IPS-20b (cell line): ENCODE data around the gene TREML4.

ENCODE experiments used
- H3K27ac ChIP-seq: one replicate; pipeline ENCODE4 v1.5.1; 2013; ENCODE audit warnings: low read length
- H3K27me3 ChIP-seq: 2 replicates; pipeline ENCODE4 v1.6.1; 2013; ENCODE audit warnings: mild to moderate bottlenecking, low read length, inconsistent platforms; ENCODE audit not compliant: insufficient read depth
- H3K36me3 ChIP-seq: 2 replicates; pipeline ENCODE4 v1.6.1; 2013; ENCODE audit warnings: low read depth, mild to moderate bottlenecking, inconsistent platforms, low read length, moderate library complexity; ENCODE audit not compliant: insufficient read depth
- H3K4me1 ChIP-seq: 2 replicates; pipeline ENCODE4 v1.6.1; 2013; ENCODE audit warnings: mild to moderate bottlenecking, control low read depth, inconsistent platforms, low read length, moderate library complexity; ENCODE audit not compliant: insufficient read depth
- H3K4me3 ChIP-seq: 2 replicates; pipeline ENCODE4 v1.5.1; 2013; ENCODE audit warnings: mild to moderate bottlenecking, low read length, inconsistent platforms
- H3K9ac ChIP-seq: 2 replicates; pipeline ENCODE4 v1.6.1; 2013; ENCODE audit warnings: low read depth, mild to moderate bottlenecking, inconsistent platforms, low read length, moderate library complexity
- H3K9me3 ChIP-seq: 2 replicates; pipeline ENCODE4 v1.6.1; 2013; ENCODE audit warnings: mild to moderate bottlenecking, low read depth, low read length, inconsistent platforms; ENCODE audit not compliant: insufficient read depth

The TREML4 gene

GRCh38 chr6:41209547-41210320, 18.4 kb upstream of the TREML4 start:
- no peak overlapping the region for H3K27ac ChIP-seq
- 0 out of 2 replicates have a peak, but pooled peaks cover 1% of the 10 kb centered on the region for H3K9me3 ChIP-seq
- no peak overlapping the region for H3K4me3 ChIP-seq
- H3K4me1 ChIP-seq, result no peaks in the 10 kb centered on the region
- no peaks in the 10 kb centered on the region for H3K27me3 ChIP-seq
- no peak overlapping the region for H3K9ac ChIP-seq
- H3K36me3 ChIP-seq, result no peaks in the 10 kb centered on the region

DNA sequence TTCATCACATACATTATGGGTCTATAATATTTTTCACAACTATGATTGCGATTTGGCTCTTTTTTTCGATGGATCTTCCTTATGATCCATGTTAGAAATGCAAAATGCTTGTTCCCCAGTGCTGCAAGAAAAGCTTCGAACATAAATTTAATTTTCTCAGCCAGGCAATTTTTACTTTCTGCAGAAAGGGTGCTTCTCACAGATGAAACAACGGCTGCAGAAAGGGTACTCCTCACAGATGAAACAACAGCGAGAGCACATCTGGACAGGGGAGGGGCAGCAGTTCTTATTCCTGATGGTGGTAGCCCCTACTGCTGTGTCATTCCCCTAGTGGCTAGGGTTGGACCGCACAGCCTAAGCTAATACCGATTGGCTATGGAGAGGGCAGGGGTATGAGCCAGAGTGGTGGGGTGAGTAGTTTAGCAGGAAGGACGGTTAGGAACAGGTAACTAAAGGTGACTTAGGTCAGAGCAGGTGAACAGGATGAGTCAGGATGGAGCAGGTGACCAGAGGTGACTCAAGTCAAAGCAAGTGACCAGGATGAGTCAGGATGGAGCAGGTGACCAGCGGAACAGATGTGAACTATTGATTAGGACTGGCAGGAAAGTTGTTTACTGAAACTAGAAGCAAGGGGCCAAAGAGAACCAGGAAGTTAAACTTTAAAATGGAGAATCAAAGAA, 13.4 kb upstream of the TREML4 start:
- H3K4me3 ChIP-seq, result no peak overlapping the region
- H3K36me3 ChIP-seq, result no peaks in the 10 kb centered on the region
- H3K27ac ChIP-seq, result no peak overlapping the region
- H3K27me3 ChIP-seq, result no peaks in the 10 kb centered on the region
- peaks cover 8% of the 10 kb centered on the region; the same call in 1 of the 2 replicates for H3K9me3 ChIP-seq
- no peak overlapping the region for H3K9ac ChIP-seq
- no peaks in the 10 kb centered on the region for H3K4me1 ChIP-seq

DNA sequence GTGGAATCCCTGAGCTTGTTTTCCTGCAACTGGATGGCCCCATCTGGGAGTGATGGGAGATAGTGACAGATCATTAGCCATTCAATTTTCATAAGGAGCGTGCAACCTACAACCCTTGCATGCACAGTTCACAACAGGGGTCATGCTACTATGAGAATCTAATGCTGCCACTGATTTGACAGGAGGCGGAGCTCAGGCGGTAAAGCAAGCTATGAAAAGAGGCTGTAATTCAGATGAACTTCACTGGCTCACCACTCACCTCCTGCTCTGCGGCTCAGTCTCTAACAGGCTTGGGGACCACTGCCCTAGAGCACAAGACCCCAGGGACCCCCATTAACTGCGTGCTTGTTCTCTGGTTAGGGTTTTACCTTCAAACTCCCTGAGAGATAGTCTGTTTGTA, 12.4 kb upstream of the TREML4 start:
- Histone ChIP-seq H3K36me3 (no peaks in the 10 kb centered on the region), H3K4me1 (no peaks in the 10 kb centered on the region), H3K27ac (no peak overlapping the region), H3K9me3 (peaks cover 12% of the 10 kb centered on the region; the same call in 1 of the 2 replicates), H3K27me3 (no peaks in the 10 kb centered on the region), H3K4me3 (no peak overlapping the region), H3K9ac (no peak overlapping the region)

DNA sequence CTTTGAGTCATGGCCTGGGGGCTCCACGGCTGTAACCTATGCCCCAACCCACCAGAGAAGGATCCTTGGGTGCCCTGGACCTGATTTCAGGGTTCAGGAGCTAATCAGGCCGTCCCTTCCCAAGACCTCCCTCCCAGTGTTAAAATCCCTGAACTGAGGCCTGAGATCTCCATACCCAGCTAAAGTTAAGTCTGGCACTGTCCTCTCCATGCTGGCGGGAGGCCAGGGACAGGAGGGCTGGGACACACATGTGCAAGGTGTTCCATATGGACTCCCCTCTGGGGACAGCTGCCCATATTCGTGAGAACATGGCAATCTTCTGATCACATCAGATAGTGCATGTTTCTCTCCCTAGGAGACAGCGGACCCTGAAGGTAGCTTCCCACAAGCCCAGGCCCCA, 11.5 kb upstream of the TREML4 start:
- H3K27me3 ChIP-seq, result no peaks in the 10 kb centered on the region
- no peaks in the 10 kb centered on the region for H3K4me1 ChIP-seq
- H3K9ac ChIP-seq, result no peak overlapping the region
- H3K27ac ChIP-seq, result no peak overlapping the region
- H3K4me3 ChIP-seq, result no peak overlapping the region
- peaks cover 12% of the 10 kb centered on the region; the same call in 1 of the 2 replicates for H3K9me3 ChIP-seq
- H3K36me3 ChIP-seq, result no peaks in the 10 kb centered on the region

DNA sequence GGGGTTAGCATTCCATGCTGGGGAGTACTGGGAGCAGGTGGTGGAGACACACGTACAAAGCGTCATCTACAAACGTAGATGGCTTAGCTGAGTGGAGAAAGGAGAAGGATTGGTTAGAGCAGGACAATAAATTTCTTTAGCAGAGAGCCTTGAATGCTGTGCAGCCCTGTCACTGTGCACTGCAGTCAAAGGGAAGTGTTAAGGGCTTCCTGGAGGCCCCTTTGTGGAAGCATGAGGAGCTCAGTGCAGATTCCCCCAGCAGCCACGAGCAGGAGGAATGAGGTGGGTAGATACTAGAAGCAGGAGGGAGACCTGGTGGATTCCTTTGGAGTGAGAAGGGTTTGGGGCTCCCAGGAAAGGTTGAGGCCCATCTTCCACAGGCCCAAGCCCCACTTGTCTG, 6.1 kb upstream of the TREML4 start:
- Histone ChIP-seq H3K4me1 (no peaks in the 10 kb centered on the region), H3K27ac (no peak overlapping the region)

GRCh38 chr6:41222513-41222912, 5.6 kb upstream of the TREML4 start:
- no peak overlapping the region for H3K27ac ChIP-seq
- no peak overlapping the region for H3K4me3 ChIP-seq
- no peak overlapping the region for H3K9ac ChIP-seq
- H3K36me3 ChIP-seq, result no peaks in the 10 kb centered on the region
- 0 out of 2 replicates have a peak, but pooled peaks cover 4% of the 10 kb centered on the region for H3K9me3 ChIP-seq
- no peaks in the 10 kb centered on the region for H3K4me1 ChIP-seq
- no peaks in the 10 kb centered on the region for H3K27me3 ChIP-seq

More for the DNA sequence above, 6.1 kb upstream of the TREML4 start:
- Histone ChIP-seq H3K36me3 (no peaks in the 10 kb centered on the region), H3K9me3 (0 out of 2 replicates have a peak, but pooled peaks cover 4% of the 10 kb centered on the region), H3K27me3 (no peaks in the 10 kb centered on the region), H3K4me3 (no peak overlapping the region), H3K9ac (no peak overlapping the region)

DNA sequence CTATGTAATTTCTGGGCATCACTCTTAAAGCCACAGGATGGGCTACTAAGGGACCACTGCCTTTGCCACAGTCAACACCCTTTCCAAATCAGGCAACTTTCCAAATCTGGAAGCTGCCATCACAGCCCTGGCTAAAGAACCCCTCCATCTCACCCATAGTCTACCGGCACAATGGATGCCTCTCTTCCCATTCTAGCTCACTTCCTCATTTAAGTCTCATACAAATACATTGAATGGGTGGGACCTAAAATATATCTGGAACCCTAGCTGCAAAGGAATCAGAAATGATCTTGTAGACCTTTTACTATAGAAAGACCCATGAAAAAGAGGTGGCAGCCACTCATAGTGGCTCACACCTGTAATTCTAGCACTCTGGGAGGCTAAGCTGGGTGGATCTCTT, 3.3 kb upstream of the TREML4 start:
- Histone ChIP-seq H3K4me3 (no peak overlapping the region), H3K4me1 (no peaks in the 10 kb centered on the region), H3K9ac (no peak overlapping the region), H3K27ac (no peak overlapping the region), H3K9me3 (0 out of 2 replicates have a peak, but pooled peaks cover 3% of the 10 kb centered on the region), H3K27me3 (no peaks in the 10 kb centered on the region), H3K36me3 (no peaks in the 10 kb centered on the region)

DNA sequence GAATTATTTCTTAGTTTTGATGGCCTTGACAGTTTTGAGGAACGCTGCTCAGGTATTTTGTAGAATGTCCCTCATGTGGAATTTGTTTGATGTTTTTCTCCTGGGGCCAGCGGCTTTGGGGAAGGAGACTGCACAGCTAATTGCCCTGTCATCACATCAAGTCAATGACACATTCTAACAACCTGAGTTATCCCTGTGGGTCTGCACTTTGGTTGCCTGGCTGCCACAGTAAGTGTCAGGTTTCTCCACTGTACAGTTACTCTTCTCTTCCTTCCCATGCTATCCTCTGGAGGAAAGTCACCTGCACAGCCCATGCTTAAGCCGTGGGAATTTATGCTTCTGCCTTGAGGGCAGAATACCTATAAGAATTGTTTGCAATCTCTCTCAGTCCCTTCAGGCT, 1.4 kb upstream of the TREML4 start:
- Histone ChIP-seq H3K27ac (no peak overlapping the region), H3K9me3 (no peaks in the 10 kb centered on the region), H3K4me3 (no peak overlapping the region), H3K9ac (no peak overlapping the region), H3K36me3 (no peaks in the 10 kb centered on the region), H3K27me3 (no peaks in the 10 kb centered on the region), H3K4me1 (no peaks in the 10 kb centered on the region)

DNA sequence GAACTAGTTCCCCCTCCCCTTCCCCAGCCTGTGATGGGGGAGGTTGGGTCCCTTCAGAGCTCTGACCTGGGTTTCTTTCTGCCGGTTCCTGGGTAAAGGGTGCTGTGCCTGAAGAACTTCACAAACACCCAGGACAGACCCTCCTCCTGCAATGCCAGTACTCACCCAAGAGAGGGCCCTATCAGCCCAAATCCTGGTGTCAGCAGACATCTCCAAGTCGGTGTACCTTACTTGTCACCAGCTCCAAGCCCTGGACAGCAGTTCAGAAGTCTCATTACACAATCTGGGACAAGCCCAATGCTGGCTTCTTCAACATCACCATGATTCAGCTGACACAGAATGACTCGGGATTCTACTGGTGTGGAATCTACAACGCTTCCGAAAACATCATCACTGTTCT, 467 bp downstream of the TREML4 start:
- no peaks in the 10 kb centered on the region for H3K27me3 ChIP-seq
- no peak overlapping the region for H3K4me3 ChIP-seq
- no peaks in the 10 kb centered on the region for H3K4me1 ChIP-seq
- no peak overlapping the region for H3K27ac ChIP-seq
- no peak overlapping the region for H3K9ac ChIP-seq
- H3K36me3 ChIP-seq, result no peaks in the 10 kb centered on the region
- no peaks in the 10 kb centered on the region for H3K9me3 ChIP-seq

GRCh38 chr6:41229721-41230120, 1.6 kb downstream of the TREML4 start:
- Histone ChIP-seq H3K9me3 (no peaks in the 10 kb centered on the region), H3K27me3 (no peaks in the 10 kb centered on the region), H3K9ac (no peak overlapping the region), H3K4me1 (no peaks in the 10 kb centered on the region), H3K4me3 (no peak overlapping the region), H3K36me3 (no peaks in the 10 kb centered on the region), H3K27ac (no peak overlapping the region)

DNA sequence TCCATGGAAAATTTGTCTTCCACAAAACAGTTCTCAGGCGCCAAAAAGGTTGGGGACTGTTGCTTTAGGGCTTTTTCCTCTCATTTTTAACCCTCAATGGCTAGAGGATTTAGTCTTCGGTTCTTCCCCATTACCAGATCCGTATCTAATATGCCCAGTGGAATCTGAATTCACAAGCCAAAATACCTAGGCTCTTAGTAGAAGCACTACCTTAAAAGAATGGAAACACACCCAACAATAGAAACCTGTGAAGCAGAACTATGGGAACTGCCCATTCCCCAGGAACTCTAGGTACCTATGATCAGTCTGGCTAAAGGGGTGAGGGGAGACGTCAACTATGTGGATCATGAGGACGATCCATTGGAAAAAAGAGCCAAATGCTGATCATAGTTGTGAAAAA, 3.1 kb downstream of the TREML4 start:
- Histone ChIP-seq H3K36me3 (no peaks in the 10 kb centered on the region), H3K9ac (no peak overlapping the region), H3K27ac (no peak overlapping the region), H3K9me3 (no peaks in the 10 kb centered on the region), H3K27me3 (no peaks in the 10 kb centered on the region), H3K4me1 (no peaks in the 10 kb centered on the region), H3K4me3 (no peak overlapping the region)

DNA sequence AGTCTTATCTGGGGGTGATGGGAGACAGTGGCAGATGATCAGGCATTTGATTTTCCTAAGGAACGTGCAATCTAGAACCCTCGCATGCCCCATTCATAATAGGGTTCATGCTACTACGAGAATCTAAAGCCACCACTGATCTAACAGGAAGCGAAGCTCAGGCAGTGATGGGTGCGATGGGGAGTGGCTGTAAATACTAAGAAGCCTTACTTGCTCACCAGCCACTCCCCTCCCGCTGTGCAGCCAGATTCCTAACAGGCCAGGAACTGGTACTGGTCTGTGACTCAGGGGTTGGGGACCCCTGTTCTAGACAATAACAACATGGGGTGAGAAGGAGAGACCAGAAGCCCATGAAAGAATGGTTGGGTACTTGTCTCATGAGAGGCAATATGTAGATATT, 4.5 kb downstream of the TREML4 start:
- no peaks in the 10 kb centered on the region for H3K9me3 ChIP-seq
- no peak overlapping the region for H3K27ac ChIP-seq
- no peaks in the 10 kb centered on the region for H3K27me3 ChIP-seq
- no peaks in the 10 kb centered on the region for H3K36me3 ChIP-seq
- H3K4me3 ChIP-seq, result no peak overlapping the region
- no peaks in the 10 kb centered on the region; the same call in 1 of the 2 replicates for H3K4me1 ChIP-seq
- H3K9ac ChIP-seq, result no peak overlapping the region
